ENCODE measurements around the gene OLFML3.

The OLFML3 gene

DNA sequence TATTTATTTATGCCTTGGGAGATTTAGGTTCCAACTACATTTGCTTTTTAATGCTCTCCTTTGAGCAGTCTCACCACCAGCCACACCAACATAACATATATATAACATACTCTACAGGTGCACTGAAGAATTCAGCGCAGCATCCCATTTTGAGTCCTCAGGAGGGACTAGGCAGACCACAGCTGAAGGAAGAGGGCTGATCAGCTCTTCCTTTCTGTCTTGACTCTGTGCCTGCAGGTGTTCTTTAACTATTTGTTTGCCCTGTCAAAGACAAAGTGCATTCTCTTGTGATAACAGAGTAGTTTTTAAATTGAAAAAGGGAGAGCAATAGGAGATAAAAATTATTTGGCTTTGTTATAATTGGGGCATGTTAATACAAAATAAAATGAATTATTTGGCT is 33.2 kb upstream of the OLFML3 start (continued):
- TF ChIP-seq, protein P1, sequence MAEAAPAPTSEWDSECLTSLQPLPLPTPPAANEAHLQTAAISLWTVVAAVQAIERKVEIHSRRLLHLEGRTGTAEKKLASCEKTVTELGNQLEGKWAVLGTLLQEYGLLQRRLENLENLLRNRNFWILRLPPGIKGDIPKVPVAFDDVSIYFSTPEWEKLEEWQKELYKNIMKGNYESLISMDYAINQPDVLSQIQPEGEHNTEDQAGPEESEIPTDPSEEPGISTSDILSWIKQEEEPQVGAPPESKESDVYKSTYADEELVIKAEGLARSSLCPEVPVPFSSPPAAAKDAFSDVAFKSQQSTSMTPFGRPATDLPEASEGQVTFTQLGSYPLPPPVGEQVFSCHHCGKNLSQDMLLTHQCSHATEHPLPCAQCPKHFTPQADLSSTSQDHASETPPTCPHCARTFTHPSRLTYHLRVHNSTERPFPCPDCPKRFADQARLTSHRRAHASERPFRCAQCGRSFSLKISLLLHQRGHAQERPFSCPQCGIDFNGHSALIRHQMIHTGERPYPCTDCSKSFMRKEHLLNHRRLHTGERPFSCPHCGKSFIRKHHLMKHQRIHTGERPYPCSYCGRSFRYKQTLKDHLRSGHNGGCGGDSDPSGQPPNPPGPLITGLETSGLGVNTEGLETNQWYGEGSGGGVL (tag by site-specific recombination; IDR thresholded peaks at IDR 0.05) = no peak
- TF ChIP-seq YY1 (tag by site-specific recombination; IDR thresholded peaks at IDR 0.05) (no peak), ZNF560 (tag by site-specific recombination; IDR thresholded peaks at IDR 0.05; ENCODE audit: borderline replicate concordance) (no peak)

DNA sequence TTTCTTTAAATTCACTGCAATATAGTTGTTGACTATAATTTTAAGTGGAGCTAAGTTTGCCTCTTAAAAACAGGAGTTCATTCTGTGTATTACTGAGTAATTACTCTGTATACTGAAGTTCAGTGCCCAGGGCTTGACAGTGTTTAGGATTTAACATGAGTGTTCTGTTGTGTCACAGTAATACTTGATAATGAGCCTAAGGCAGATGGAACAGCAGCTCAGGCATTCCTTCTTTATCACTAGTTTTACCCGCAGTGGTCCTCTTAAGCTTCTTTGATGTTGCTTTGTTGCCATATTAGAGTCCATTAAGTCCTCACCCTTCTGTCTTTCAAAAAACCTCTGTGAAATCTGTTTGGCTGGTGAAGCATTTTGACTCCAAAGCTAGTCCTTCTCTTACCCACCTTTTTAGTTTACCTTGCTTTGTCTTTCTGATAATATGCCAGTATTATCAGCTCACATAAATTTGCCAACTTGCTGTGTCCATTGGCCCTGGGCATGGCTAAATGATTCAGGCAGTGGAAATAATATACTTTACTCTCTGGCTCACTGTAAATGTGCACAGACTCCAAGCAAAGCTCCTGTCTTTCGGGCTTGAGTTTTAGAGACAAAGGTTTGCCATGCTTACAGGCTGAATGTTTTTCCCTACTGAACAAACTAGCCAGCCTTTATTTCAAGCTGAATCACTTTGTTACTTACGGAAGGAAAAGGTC is 32.4 kb upstream of the OLFML3 start:
- POLR2A ChIA-PET = interaction anchor here (0.5 to 1.4 kb wide), 3 partner anchors 16 to 187 kb away, joined by 3 to 6 read pairs (median 5); partner anchors contain the start of gene HIPK1
- Histone ChIP-seq H3K4me3 (ENCODE audit: low read depth, low read length) (no peak overlapping the region), H3K4me1 (ENCODE audit: control insufficient read depth, insufficient read depth, low read length) (peaks cover 19% of the 10 kb centered on the region; the same call in 1 of the 2 replicates), H3K36me3 (ENCODE audit: control insufficient read depth in 2 of 2, insufficient read depth in 1 of 2, low read length in 2 of 2) (peaks cover 18 to 19% of the 10 kb centered on the region in 2 experiments), H3K9me3 (ENCODE audit: control insufficient read depth, insufficient read depth, low read depth, low read length) (no peaks in the 10 kb centered on the region), H3K27ac (ENCODE audit: extremely low read depth, low read depth, low read length) (no peak overlapping the region)
- TF ChIP-seq, protein P2, sequence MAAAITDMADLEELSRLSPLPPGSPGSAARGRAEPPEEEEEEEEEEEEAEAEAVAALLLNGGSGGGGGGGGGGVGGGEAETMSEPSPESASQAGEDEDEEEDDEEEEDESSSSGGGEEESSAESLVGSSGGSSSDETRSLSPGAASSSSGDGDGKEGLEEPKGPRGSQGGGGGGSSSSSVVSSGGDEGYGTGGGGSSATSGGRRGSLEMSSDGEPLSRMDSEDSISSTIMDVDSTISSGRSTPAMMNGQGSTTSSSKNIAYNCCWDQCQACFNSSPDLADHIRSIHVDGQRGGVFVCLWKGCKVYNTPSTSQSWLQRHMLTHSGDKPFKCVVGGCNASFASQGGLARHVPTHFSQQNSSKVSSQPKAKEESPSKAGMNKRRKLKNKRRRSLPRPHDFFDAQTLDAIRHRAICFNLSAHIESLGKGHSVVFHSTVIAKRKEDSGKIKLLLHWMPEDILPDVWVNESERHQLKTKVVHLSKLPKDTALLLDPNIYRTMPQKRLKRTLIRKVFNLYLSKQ (tag by site-specific recombination; IDR thresholded peaks at IDR 0.05; ENCODE audit: borderline replicate concordance) = no peak
- TF ChIP-seq ZNF24 (tag by site-specific recombination; IDR thresholded peaks at IDR 0.05) = no peak
- TF ChIP-seq ZBTB21 (tag by site-specific recombination; IDR thresholded peaks at IDR 0.05) = no peak
- peak; percentile 68 for TF ChIP-seq TCF7L2 (IDR thresholded peaks at IDR 0.05; ENCODE audit: borderline replicate concordance, low read depth, low read length)
- no peak for TF ChIP-seq SP2 (tag by site-specific recombination; IDR thresholded peaks at IDR 0.05)
- peak; percentile 75 for TF ChIP-seq ZNF600 (tag by site-specific recombination; IDR thresholded peaks at IDR 0.05)
- no peak for TF ChIP-seq ZNF701 (tag by site-specific recombination; IDR thresholded peaks at IDR 0.05)
- peak; percentile 40; the same call in 1 of the 2 replicates for TF ChIP-seq OSR2 (tag by site-specific recombination; IDR thresholded peaks at IDR 0.05)
- TF ChIP-seq ZNF157 (tag by site-specific recombination; IDR thresholded peaks at IDR 0.05) = no peak
- no peak for TF ChIP-seq YY1 (tag by site-specific recombination; IDR thresholded peaks at IDR 0.05)
- TF ChIP-seq REPIN1 (tag by site-specific recombination; IDR thresholded peaks at IDR 0.05; ENCODE audit: low read depth) = no peak
- TF ChIP-seq ZNF423 (tag by site-specific recombination; IDR thresholded peaks at IDR 0.05) = no peak
- no peak for TF ChIP-seq ZNF239 (tag by site-specific recombination; IDR thresholded peaks at IDR 0.05)
- no peak for TF ChIP-seq ZNF777 (tag by site-specific recombination; IDR thresholded peaks at IDR 0.05; ENCODE audit: borderline replicate concordance)
- TF ChIP-seq ZNF335 (tag by site-specific recombination; conservative IDR thresholded peaks at IDR 0.05) = peak; percentile 38
- CTCF ChIA-PET = interaction anchor here (0.9 to 1.6 kb wide), 4 partner anchors 16 to 112 kb away, joined by 3 to 5 read pairs (median 4); partner anchors contain the start of gene OLFML3

DNA sequence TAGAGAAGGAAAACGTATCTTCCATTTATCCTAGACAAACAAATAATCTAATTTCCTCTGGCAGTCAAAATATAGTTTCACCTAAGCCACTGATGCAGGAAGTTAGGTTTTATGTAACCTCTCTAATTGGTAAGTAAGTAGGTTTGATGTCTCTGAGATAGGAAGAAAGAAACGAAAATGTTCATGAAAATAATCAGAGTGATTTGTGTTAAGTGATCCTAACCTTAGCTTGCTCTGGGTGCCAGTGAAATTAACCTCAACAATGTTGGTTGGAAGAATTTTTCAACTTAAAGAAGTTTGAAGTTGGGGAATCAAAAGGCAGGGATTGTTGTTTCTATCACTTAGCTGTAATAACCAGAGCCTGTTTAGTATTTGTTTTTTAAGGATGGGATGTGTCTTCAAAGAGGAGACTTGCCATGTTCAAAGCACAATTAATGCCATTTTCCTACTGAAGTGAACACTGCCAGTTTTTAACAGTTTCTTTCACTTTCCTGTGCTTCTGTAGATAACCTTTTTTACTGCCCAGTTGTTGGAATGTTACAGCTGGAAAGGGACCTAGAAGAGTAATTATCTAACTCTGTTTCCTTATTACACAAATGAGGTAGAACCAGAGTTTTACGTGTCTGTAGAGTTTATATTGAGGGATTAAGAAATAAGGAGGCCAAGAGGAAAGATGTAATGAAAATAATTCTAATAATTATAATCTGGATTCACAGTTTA is 31.7 kb upstream of the OLFML3 start:
- peaks cover 19% of the 10 kb centered on the region; the same call in 1 of the 2 replicates for H3K4me1 ChIP-seq (ENCODE audit: control insufficient read depth, insufficient read depth, low read length)
- peaks cover 13% of the 10 kb centered on the region in 2 experiments for H3K36me3 ChIP-seq (ENCODE audit: control insufficient read depth in 2 of 2, insufficient read depth in 1 of 2, low read length in 2 of 2)
- TF ChIP-seq FEZF1 (tag by site-specific recombination; IDR thresholded peaks at IDR 0.05) (0 out of 2 replicates have a peak, but pooled peaks have one; percentile 10), ZNF549 (tag by site-specific recombination; IDR thresholded peaks at IDR 0.05) (peak; percentile 65), ZNF510 (tag by site-specific recombination; IDR thresholded peaks at IDR 0.05; ENCODE audit: insufficient replicate concordance) (no peak), ZNF747 (tag by site-specific recombination; IDR thresholded peaks at IDR 0.05) (no peak), ZNF37A (tag by site-specific recombination; IDR thresholded peaks at IDR 0.05) (0 out of 2 replicates have a peak, but pooled peaks have one; percentile 1)
- TF ChIP-seq, protein P3, sequence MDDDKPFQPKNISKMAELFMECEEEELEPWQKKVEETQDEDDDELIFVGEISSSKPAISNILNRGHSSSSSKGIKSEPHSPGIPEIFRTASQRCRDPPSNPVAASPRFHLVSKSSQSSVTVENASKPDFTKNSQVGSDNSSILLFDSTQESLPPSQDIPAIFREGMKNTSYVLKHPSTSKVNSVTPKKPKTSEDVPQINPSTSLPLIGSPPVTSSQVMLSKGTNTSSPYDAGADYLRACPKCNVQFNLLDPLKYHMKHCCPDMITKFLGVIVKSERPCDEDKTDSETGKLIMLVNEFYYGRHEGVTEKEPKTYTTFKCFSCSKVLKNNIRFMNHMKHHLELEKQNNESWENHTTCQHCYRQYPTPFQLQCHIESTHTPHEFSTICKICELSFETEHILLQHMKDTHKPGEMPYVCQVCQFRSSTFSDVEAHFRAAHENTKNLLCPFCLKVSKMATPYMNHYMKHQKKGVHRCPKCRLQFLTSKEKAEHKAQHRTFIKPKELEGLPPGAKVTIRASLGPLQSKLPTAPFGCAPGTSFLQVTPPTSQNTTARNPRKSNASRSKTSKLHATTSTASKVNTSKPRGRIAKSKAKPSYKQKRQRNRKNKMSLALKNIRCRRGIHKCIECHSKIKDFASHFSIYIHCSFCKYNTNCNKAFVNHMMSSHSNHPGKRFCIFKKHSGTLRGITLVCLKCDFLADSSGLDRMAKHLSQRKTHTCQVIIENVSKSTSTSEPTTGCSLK (tag by site-specific recombination; IDR thresholded peaks at IDR 0.05) = no peak
- TF ChIP-seq, protein P4, sequence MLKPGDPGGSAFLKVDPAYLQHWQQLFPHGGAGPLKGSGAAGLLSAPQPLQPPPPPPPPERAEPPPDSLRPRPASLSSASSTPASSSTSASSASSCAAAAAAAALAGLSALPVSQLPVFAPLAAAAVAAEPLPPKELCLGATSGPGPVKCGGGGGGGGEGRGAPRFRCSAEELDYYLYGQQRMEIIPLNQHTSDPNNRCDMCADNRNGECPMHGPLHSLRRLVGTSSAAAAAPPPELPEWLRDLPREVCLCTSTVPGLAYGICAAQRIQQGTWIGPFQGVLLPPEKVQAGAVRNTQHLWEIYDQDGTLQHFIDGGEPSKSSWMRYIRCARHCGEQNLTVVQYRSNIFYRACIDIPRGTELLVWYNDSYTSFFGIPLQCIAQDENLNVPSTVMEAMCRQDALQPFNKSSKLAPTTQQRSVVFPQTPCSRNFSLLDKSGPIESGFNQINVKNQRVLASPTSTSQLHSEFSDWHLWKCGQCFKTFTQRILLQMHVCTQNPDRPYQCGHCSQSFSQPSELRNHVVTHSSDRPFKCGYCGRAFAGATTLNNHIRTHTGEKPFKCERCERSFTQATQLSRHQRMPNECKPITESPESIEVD (tag by site-specific recombination; IDR thresholded peaks at IDR 0.05) = peak; percentile 83
- no peak overlapping the region for H3K4me3 ChIP-seq (ENCODE audit: low read depth, low read length)
- ChIA-PET POLR2A (no interaction called here), CTCF (interaction anchor here (0.6 to 1.6 kb wide), 6 partner anchors 16 to 113 kb away, joined by 3 to 5 read pairs (median 4); partner anchors contain the start of gene OLFML3)
- H3K9me3 ChIP-seq (ENCODE audit: control insufficient read depth, insufficient read depth, low read depth, low read length) = no peaks in the 10 kb centered on the region
- H3K27ac ChIP-seq (ENCODE audit: extremely low read depth, low read depth, low read length) = no peak overlapping the region; the same call in 1 of the 2 replicates

Data from HEK293 (cell line).